Right lobe of liver (tissue), 6 donors: ENCODE results near the gene MTUS2. TPM values are rescaled to one million over a fixed set of nuclear protein-coding genes. Genes with fewer than 3 reads are reported as not detected.

Experiments used
- ATAC-seq, 4 donors: fragments of 200-7000 bp; cut with Tn5 transposase; one replicate each; pipeline ENCODE4 v1.9.1; 2020; ENCODE audit warnings: mild to moderate bottlenecking in 4 of 4, moderate library complexity in 4 of 4
- DNase-seq, 3 donors: peaks; one replicate each; pipeline ENCODE4 v3.0.0-alpha.2; 2020
- H3K27ac ChIP-seq, 3 donors: fragments of 200-600 bp; one replicate each; pipeline ENCODE4 v1.8.0; 2022
- H3K27me3 ChIP-seq, 2 donors: fragments of 200-600 bp; one replicate each; pipeline ENCODE4 v1.8.0; 2022
- H3K36me3 ChIP-seq, 4 donors: fragments of 200-600 bp; sonication (generic) in 1 of 4; one replicate each; pipeline versions ENCODE4 v1.5.1 to v1.8.0; 2017 to 2022; ENCODE audit warnings: control low read depth in 1 of 4
- H3K4me1 ChIP-seq, 4 donors: fragments of 200-600 bp; sonication (generic) in 1 of 4; one replicate each; pipeline versions ENCODE4 v1.5.1 to v1.8.0; 2017 to 2022; ENCODE audit warnings: control low read depth in 1 of 4
- H3K4me3 ChIP-seq, 3 donors: fragments of 200-600 bp; one replicate each; pipeline ENCODE4 v1.8.0; 2022
- H3K9me3 ChIP-seq, 4 donors: fragments of 200-600 bp; sonication (generic) in 1 of 4; one replicate each; pipeline versions ENCODE4 v1.5.1 to v1.8.0; 2017 to 2022; ENCODE audit warnings: control low read depth in 1 of 4
- POLR2A ChIP-seq: fragments of 450-650 bp; IDR thresholded peaks from one replicate; pipeline ENCODE4 v1.6.1; 2017; ENCODE audit warnings: antibody characterized with exemption, mild to moderate bottlenecking
- WGBS: methylation state at CpG from one replicate; pipeline ENCODE4 v1.1.6; 2018; ENCODE audit warnings: low coverage, low lambda C conversion rate; ENCODE audit not compliant: insufficient coverage; ENCODE audit errors: missing lambda C conversion rate; 5-methylcytosine and 5-hydroxymethylcytosine counted together
- intact Hi-C, 2 donors: fragments of 100-400 bp; cut with DNase I; formaldehyde crosslinking; loops; one replicate each; pipeline versions ENCODE4 v1.11.2 to v1.14.1; 2022
- total RNA-seq, 6 experiments: library from RNA; depleted of rRNA in 2 of 6; stranded (reverse); fragments of >200 nt in 2 of 6; fragmentation: NEBNext Ultra II Directional in 3 of 6; extraction: Animal tissue kit (Norgen Biotek cat#: 25700) in 3 of 6; gene quantifications; one replicate each; pipeline versions ENCODE4 v1.1.0 to v1.2.4, GENCODE V29; 2016 to 2023
- TF ChIP-seq, protein P1 (sequence below), 4 donors: fragments of 200-600 bp in 3 of 4; fragments of 450-650 bp in 1 of 4; IDR thresholded peaks; one replicate each; pipeline versions ENCODE4 v1.5.1 to v1.8.0; 2016 to 2022; ENCODE audit warnings: antibody characterized with exemption in 4 of 4, mild to moderate bottlenecking in 2 of 4
- donor health status: DM: no; HTN: yes; CAD: no.
- donor health status: DM: no; HTN: no; CAD: no.
- donor health status: DM: no; HTN: no; CAD: no.
- donor health status: DM: no; HTN: yes; CAD: no.
- donor health status: DM: no; HTN: yes; CAD: no.

Gene MTUS2
- total RNA-seq, 6 experiments from 2014 or later: 0.15 to 2.2 (median 0.98) TPM

DNA sequence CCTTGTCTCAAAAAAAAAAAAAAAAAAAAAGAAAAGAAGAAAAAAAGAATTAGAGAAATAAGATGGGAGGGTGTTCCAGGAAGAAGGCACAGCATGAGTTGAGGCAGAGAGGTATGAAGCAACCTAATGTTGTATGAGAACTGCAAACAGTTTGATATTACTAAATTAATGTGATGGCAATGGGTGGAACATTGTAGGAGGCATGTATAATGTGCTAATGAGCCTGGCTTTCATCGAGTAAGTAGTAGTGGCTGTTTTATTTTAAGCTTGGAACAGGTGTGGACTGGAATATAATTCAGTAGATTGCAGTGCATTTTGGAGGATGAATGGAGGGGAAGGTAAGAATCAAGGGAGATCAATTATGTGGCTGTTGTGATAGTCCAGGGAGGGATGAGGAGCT, 156.1 kb downstream of the MTUS2 start:
- Histone ChIP-seq H3K4me1 (no peaks in the 10 kb centered on the region), H3K9me3 (no peaks in the 10 kb centered on the region), H3K36me3 (no peaks in the 10 kb centered on the region), H3K27ac (no peak overlapping the region), H3K27me3 (no peaks in the 10 kb centered on the region), H3K4me3 (no peak overlapping the region)
- TF ChIP-seq POLR2A: no peak
- TF ChIP-seq, protein P1, sequence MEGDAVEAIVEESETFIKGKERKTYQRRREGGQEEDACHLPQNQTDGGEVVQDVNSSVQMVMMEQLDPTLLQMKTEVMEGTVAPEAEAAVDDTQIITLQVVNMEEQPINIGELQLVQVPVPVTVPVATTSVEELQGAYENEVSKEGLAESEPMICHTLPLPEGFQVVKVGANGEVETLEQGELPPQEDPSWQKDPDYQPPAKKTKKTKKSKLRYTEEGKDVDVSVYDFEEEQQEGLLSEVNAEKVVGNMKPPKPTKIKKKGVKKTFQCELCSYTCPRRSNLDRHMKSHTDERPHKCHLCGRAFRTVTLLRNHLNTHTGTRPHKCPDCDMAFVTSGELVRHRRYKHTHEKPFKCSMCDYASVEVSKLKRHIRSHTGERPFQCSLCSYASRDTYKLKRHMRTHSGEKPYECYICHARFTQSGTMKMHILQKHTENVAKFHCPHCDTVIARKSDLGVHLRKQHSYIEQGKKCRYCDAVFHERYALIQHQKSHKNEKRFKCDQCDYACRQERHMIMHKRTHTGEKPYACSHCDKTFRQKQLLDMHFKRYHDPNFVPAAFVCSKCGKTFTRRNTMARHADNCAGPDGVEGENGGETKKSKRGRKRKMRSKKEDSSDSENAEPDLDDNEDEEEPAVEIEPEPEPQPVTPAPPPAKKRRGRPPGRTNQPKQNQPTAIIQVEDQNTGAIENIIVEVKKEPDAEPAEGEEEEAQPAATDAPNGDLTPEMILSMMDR (IDR thresholded peaks at IDR 0.05): no peak
- 82% methylated on average over 1 of the region's 1 CpG for WGBS
- DNase-seq (no peak), ATAC-seq (no peak)
- intact Hi-C loops: no loop called here

GRCh38 chr13:28976636-28977035, 156.5 kb downstream of the MTUS2 start:
- H3K36me3 ChIP-seq: no peaks in the 10 kb centered on the region

GRCh38 chr13:28978574-28978973, 158.4 kb downstream of the MTUS2 start:
- Histone ChIP-seq H3K27ac (no peak overlapping the region), H3K4me1 (peaks cover 0 to 5% (median 3%) of the 10 kb centered on the region in 4 donors), H3K36me3 (no peaks in the 10 kb centered on the region), H3K27me3 (no peaks in the 10 kb centered on the region), H3K4me3 (no peak overlapping the region), H3K9me3 (no peaks in the 10 kb centered on the region)
- intact Hi-C loops: no loop called here
- ATAC-seq (peak in 1 of 4 donors; percentile 32), DNase-seq (no peak)
- no peak for TF ChIP-seq POLR2A
- TF ChIP-seq, protein P1 (IDR thresholded peaks at IDR 0.05): no peak
- 53% methylated on average over 3 of the region's 3 CpGs for WGBS

More at GRCh38 chr13:28976636-28977035, 156.5 kb downstream of the MTUS2 start:
- no peaks in the 10 kb centered on the region for H3K4me1 ChIP-seq
- no peak for ATAC-seq
- no peak overlapping the region for H3K4me3 ChIP-seq
- TF ChIP-seq POLR2A: no peak
- TF ChIP-seq, protein P1 (IDR thresholded peaks at IDR 0.05): no peak
- no peaks in the 10 kb centered on the region for H3K9me3 ChIP-seq
- intact Hi-C loops: no loop called here
- H3K27me3 ChIP-seq: no peaks in the 10 kb centered on the region
- H3K27ac ChIP-seq: no peak overlapping the region
- DNase-seq: no peak

GRCh38 chr13:28981530-28981929, 161.4 kb downstream of the MTUS2 start:
- peaks cover 0 to 25% (median 5%) of the 10 kb centered on the region in 4 donors for H3K4me1 ChIP-seq
- ATAC-seq (peak in 2 of 4 donors; percentile 38 to 63), DNase-seq (peak in 2 of 3 donors; percentile 47 to 52)
- H3K4me3 ChIP-seq: no peak overlapping the region
- H3K27me3 ChIP-seq: no peaks in the 10 kb centered on the region
- TF ChIP-seq POLR2A: no peak
- TF ChIP-seq, protein P1 (IDR thresholded peaks at IDR 0.05): no peak
- WGBS: 73% methylated on average over 8 of the region's 9 CpGs
- intact Hi-C loops: no loop called here
- no peaks in the 10 kb centered on the region for H3K36me3 ChIP-seq
- H3K27ac ChIP-seq: no peak overlapping the region
- no peaks in the 10 kb centered on the region for H3K9me3 ChIP-seq

DNA sequence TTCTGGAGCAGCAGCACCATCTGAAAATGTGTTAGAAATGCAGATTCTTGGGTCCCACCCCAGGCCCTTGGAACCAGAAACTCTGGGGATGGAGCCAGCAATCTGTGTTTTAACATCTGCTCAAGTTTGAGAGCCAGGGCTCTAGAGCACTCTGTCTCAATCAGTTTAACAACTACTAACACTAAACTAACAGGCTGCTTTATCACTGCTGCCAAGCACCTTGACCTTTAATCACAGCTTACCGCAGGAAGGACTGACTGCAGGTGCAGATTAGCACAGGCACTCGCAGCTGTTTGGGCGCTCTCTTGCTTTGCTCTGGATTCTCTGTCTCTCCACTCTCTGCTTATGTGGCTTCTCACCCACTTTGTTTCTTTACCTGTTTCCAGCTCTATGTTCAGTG, 163.5 kb downstream of the MTUS2 start:
- TF ChIP-seq POLR2A: no peak
- TF ChIP-seq, protein P1 (IDR thresholded peaks at IDR 0.05): no peak
- DNase-seq (peak; percentile 49 to 83 (median 67)), ATAC-seq (peak; percentile 89 to 96 (median 92))
- no peaks in the 10 kb centered on the region for H3K36me3 ChIP-seq
- no peaks in the 10 kb centered on the region for H3K9me3 ChIP-seq
- peak overlapping the region in 2 of 3 donors; percentile 9 to 27 for H3K4me3 ChIP-seq
- no peaks in the 10 kb centered on the region for H3K27me3 ChIP-seq
- H3K27ac ChIP-seq: peak overlapping the region in 2 of 3 donors; percentile 57 to 58
- H3K4me1 ChIP-seq: peaks cover 0 to 25% (median 5%) of the 10 kb centered on the region in 4 donors
- intact Hi-C loops: no loop called here
- WGBS: 5% methylated on average over 3 of the region's 3 CpGs
